HG03060 (cell line): ENCODE data around the gene NAA25.

Experiments used
- ATAC-seq: cut with Tn5 transposase; IDR thresholded peaks from one replicate; pipeline ENCODE4 v1.9.1; 2021; ENCODE audit warnings: low read depth, moderate number of reproducible peaks; ENCODE audit not compliant: unreplicated experiment

The NAA25 gene

DNA sequence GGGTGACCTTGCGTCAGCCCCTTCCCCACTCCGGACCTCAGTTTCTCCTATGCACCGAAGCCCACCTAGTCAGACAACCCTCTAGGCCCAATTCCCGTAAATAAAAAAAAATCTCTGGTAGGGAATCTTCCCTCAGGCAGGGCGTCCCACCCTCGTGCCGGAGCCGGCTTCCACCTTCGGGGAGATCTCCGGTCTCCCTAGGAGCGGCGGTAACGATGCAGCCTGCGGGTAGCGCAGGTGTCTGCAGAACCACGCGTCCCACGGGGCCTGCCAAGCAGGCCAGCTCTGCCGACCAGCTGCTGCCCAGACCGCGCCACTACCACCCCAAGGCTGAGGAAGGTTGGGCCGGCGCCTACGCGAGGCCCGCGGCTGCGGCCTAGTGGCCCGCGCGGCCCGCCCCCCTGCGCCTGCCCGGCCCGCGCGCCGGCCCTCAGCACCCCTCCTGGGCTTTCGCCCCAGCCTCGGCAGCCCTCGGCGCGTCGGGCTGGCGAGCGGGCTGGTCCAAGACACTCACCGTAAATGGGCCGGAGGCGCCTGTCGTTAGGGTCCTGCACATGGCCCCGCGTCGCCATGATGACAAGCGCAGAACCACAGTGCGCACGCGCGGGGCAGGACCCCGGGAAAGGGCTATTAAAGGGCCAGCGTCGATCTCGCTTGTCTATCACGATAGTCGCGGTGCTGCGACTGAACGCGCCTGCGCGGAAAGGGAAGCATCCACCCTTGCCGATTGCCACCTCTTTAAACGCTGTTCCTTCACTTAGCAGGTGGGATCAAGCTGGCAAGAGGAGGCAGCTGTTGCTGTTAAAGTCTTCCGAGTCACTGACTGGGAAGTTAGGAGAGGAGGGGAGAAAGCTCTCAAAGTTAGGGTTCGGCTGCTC lies at the start of gene NAA25:
TSS of gene NAA25 (minus strand) at position 582 of the 878 bp plus-strand sequence. CDS start at position 572, 10 bp downstream.
- peak; percentile 45 for ATAC-seq

DNA sequence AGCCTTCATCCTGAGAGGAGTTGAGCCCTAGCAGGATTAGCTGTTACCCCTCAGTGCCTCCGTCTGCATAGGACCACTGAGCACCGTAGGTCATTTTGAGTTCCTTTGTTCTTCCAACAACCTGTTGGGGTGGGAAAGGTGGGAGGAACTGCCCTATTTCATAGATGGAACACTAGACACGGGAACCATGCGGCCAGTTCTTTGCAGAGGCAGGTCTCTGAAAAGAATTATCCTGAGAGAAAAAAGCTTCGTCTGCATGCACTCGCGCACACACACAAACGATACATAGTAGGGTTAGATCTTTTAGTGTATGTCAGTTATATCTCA lies 45.3 kb upstream of the NAA25 start:
- ATAC-seq, result no peak

DNA sequence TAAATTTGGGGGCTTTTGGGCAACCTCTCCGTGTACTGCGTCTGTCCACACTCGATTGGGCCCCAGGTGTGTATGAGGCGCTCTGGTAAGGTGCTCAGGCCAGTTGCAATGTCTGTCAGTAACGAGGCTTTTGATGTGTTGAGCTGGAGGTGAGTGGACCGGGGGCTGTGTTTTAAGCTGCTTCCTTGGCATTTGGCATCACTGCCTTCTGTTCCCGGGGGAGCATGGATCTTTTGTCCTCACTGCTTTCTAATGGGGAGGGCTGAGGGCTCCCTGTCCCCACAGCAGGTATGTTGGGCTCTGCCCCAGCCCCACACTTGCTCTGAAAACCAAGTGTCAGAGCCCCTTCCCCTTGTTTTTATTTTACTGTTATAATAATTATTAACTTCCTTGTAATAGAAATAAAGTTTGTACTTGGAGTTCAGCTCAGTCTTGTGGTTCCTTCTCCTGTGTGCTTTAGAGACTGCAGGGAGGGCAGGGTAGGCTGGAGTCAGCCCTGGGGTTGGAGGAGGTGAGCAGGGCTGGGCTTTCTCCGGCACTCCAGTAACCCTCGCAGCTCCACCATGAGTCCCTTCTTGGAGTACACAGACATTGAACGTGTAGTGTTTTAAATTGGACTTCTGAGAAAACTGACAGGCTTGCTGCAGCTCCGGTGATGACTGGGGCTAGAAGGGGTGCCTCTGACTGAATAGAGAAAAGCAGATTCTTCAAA lies 44.8 kb upstream of the NAA25 start:
- no peak for ATAC-seq

DNA sequence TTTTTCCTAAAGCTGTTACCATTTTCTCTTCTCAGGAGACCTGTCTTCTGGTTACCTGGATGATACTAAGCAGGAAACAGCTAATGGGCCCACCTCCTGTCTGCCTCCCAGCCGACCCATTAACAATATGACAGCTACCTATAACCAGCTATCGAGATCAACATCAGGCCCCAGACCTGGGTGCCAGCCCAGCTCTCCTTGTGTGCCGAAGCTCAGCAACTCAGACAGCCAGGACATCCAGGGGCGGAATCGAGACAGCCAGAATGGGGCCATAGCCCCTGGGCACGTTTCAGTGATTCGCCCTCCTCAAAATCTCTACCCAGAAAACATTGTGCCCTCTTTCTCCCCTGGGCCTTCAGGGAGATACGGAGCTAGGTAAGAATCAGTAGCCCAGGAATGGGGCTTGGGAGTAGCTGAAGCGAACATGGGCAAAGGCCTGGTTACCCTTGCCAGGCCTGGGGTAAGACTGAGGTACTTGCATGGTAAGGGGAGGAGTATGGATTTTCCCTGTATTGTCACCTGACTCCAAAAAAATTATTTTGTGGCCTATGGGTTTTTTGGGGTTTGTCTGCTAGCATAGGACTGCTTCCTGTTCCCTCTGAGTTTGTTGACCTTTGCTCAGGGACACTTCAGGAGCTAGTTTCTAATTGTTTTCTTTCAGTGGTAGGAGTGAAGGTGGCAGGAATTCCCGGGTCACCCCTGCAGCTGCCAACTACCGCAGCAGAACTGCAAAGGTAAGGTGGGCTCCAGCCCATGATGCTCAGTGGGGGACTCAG lies 43.4 kb upstream of the NAA25 start:
- no peak for ATAC-seq

DNA sequence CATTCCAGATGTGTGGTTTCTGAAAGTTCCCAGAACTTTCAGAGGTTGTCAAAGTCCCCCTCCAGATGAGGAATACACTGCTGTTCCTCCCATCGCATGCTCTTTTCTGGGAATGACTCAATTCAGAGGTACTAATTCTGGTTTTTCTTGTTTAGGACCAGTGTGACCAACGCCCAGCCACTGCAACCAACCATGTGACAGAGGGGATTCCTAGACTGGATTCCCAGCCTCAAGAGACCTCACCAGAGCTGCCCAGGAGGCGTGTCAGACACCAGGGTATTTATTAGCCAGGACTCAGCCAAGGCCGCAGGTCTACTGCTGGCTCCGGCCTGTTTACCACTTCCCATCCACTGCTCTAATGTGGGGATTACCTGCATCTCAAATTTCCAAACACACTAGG lies 41.0 kb upstream of the NAA25 start:
- no peak for ATAC-seq

DNA sequence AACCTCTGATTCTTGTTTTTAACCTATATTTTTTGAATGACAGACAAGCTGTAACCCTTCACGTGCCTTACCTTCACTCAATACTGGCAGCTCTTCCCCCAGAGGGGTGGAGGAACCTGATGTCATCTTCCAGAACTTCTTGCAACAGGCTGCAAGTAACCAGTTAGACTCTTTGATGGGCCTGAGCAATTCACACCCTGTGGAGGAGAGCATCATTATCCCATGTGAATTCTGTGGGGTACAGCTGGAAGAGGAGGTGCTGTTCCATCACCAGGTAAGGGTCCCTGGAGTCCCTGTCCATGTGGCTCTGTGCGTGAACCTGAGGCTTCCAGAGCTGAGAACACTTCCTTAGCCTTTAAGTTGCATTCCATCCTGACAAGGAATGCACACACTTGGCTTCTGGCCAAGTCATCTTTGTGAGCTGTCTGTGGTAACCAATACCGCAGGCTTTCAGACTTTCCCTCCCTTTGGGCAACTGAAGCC lies 39.5 kb upstream of the NAA25 start:
- ATAC-seq, result no peak

DNA sequence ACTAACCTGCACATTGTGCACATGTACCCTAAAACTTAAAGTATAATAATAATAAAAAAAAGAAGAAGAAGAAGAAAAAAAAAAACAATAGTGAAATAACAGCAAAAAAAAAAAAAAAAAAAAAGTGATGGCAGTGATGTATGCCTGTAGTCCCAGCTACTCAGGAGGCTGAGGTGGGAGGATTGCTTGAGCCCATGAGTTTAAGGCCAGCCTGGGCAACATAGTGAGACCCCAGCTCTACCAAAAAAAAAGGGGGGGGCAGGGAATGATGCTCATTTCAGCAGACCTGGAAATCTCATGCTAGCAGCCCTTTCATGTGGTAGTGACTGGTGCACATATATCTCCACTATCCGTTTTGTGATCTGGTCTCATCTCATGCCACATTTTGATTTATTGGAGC lies 37.5 kb upstream of the NAA25 start:
- no peak for ATAC-seq

DNA sequence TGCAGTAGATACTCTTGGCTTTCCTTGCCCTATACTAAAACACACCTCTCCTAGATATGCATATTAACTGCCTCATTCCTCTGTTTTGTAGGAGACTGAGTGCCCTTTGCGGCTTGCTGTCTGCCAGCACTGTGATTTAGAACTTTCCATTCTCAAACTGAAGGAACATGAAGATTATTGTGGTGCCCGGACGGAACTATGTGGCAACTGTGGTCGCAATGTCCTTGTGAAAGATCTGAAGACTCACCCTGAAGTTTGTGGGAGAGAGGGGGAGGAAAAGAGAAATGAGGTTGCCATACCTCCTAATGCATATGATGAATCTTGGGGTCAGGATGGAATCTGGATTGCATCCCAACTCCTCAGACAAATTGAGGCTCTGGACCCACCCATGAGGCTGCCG lies 32.1 kb upstream of the NAA25 start:
- ATAC-seq, result no peak

DNA sequence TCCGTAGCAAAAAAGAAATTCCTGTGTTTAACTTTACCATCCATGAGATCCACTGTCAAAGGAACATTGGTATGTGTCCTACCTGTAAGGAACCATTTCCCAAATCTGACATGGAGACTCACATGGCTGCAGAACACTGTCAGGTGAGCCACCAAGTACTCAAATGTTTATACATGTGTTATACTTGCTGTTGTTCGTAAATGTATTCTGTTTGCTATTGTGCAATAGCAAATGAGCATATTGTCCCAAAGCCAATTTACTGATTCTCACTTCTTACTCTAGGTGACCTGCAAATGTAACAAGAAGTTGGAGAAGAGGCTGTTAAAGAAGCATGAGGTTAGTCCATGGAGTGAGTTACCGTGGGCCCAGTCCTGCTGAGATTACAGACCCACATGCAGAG lies 26.1 kb upstream of the NAA25 start:
- no peak for ATAC-seq

DNA sequence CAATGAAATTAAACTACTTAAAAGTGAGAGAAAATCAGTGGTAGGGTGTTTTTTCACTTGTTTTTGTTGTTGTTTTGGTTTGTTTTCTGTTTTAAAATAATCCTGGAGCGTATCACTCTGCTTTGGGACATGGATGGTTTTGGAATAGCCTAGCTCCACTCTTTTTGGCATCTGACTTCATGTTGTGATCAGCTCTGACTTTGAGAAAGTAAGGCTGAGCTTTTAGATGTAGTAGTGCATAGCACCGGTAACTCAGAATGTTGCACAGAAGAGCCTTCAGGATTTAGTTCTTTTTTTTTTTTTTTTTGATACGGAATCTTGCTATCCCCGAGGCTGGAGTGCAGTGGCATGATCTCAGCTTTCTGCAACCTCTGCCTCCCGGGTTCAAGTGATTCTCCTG lies 24.8 kb upstream of the NAA25 start:
- ATAC-seq, result no peak

DNA sequence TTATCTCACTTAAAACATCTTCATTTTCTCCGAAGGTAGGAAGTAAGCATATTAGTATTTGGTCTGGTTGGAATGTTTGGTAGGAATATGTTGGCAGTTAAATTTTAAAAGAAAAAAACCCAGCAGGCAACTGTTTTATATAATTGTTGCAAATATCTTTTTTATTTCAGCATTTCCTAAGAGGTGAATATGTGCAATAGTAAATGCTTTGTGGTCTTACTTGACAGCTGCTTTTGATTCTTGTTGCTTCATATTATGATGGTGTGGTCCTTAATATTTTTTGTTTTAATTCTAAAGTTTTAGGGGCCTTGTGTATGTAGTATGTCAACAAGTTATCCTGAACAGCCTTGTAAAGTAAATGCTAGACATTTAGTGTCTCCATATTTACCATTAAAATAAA lies 23.1 kb upstream of the NAA25 start:
- no peak for ATAC-seq

DNA sequence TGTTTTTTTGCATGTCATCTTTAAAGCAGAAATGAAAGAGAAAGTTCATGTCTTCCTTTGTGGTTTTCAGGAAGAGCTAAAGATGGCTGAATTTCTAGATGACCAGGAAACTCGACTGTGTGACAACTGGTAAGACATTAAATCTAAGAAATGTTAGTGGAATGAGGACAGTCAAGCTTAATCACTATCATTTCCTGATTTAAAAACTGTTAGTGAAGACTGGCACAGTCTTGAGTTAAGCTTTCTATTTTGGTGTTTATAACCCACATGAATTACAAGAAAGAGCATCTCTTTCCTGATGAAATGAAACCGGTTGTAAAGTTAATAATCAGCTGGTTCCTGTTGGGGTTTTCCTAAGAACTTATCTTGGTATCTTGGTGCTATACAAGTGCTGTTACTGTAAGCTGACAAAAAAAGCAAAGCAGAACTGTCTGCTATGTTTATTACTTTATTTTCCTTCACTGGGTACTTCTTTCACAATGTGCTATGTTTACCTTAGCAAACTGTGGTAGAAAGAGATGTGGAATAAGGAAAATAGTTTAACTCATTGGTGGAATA lies 21.9 kb upstream of the NAA25 start:
- ATAC-seq, result peak; percentile 48

DNA sequence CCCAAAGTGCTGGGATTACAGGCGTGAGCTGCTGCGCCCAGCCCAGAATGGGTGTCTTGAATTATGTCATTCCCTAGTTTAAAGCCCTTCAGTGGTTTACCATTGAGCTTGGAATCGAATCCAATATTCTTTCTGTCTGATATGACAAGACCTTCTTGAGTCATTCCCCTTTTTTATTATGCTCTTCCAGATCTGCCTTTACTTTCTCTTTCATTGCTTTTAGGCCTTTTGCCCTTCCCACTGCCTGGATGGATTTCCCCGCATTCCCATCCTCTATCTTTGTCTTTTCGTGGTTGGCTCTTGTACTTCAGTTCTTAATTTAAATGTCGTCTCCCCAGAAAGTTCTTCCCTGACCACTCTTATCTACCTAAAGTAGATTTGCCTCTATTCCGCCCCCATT lies 18.3 kb upstream of the NAA25 start:
- ATAC-seq, result no peak

DNA sequence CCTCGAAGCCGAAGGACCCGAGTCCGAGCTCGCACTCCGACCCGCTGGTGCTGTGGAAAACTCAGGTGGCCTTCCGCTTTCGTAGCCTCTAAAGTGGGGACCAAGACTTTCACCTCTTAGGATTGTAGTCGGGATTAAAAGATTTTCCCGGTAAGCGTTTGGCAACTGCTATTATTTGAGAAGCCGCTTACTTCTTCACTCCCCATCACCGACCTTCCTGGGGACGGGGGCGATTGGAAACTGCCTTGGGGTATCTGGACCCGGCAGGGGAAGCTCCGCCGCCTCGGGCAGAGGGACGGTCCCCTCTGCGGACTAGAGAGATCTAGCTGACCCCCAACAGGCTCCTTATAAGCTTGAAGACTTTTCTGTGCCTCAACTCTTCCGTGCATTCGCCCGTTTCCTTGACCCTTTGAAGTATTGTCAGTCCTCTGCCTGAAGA lies 17.4 kb upstream of the NAA25 start:
- ATAC-seq, result no peak

DNA sequence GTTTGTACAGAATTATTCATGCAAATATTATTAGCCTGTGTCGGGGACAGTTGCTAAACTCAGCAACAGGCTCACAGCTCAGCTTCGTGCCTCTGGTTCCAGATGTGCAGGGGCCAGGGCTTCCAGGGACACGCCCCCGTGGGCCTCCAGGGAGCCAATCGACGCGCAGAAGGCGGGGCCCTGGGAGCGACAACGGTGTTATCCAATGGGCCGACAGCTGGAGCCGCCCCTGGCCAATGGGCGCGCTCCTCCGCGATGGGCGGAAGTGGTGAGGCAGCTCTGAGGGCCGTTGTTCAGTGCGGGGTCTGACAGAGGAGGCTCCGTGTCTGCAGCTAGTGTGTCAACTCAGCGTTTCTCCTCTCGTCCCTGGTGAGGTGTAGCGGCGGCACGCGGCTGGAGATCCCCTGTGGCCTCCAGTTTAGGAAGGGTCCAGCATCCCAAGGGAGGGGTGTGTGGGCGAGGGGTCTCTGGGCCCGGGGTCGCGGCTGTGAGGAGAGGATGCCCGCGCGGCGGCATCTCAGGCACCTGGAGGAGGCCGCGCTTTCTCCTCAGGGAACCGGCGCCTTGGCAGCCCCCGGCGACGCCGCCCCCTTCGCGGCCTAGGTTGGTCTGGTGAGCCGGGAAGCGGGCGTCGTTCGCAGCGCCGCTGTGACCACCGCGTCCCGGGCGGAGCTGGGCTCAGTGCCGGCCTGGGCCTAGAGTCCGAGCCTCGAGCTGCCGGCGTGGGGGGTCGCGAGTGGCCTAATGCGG lies 16.8 kb upstream of the NAA25 start, which contains the start of gene TRAFD1:
TSS of gene TRAFD1 (plus strand) at position 311 of the 750 bp plus-strand sequence. CDS start 4,963 bp downstream, outside the sequence.
- peak; percentile 90 for ATAC-seq

DNA sequence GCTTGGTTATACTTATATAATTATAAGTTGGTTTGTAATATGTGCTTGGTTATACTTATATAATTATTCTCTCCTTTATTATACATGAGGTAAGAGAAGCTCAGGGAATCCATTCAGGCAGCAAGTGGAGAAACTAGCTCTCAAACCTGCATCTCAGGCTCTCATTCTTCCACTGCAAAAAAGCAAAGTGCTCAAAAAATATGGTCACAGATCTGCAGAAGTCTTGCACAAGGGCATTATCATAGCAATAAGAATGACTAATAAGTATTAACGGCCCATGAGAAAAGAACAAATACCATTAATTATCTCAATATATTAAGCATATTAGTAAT lies 16.3 kb upstream of the NAA25 start:
- ATAC-seq, result no peak

DNA sequence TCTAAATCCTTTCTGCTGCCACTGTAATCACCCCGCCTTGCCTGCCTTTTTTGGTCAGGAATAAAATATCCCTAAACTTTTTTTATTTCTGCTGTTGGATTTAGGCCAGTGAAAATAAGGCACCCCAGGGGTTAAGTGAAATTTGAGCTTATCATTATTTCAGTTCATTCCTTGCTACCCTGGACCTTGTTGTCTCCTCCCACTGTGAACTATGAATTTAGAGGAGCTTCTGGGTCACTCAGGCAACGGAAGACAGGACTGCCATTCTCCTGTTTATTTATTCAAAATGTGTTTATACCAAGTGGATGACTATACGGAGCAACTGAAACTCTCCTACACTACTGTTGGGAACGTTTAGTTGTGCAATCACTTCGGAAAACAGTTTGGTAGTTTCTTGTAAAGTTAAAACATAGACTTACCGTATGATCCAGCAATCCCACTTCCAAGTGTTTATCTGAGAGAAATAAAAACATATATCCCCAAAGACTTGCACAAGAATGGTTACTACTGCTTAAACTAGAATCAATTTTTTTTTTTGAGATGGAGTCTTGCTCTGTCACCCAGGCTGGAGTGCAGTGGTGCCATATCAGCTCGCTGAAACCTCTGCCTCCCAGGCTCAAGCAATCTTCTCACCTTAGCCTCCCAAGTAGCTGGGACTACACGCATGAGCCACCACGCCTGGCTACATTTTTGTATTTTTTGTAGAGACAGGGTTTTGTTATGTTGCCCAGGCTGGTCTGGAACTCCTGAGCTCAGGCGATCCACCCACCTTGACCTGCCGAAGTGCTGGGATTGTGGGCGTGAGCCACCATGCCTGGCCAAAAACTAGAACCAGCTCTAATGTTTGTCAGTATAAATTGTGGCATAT lies 14.5 kb upstream of the NAA25 start:
- no peak for ATAC-seq

DNA sequence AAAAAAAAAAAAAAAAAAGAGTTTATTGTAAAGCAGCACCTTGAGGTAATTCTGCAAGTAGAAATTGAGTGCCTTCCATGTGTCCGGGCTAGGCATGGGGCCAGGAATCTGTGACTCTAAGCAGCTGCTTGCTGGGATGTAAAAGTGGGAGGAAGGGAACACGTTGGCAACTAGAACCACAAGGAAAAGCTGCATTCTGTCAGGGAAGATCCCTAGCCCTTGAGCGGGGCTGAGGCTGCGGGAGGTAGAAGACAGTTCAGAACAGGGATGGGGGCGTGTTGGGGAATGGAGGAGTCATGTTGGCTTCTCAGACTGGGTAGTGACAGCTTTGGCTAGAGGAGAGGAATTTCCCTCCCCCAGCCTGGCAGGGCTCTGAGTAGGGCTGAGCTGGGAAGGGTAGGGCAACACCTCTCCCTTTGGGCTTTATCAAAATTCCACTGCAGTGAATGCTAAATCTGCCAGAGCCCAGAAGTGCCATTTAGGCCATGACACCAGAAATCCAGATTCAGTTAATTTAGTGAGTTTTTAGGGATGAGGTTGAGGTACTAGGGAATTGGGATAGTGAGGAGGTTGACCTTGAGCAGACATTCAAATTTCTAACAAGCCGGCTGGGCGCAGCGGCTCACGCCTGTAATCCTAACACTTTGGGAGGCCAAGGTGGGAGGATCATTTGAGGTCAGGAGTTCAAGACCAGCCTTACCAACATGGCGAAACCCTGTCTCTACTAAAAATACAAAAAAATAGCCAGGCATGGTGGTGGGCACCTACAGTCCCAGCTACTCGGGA lies 13.4 kb upstream of the NAA25 start:
- no peak for ATAC-seq
